SK-N-SH (cell line): Measurements from ENCODE around the gene KCNH8. TPM values are rescaled to one million over a fixed set of nuclear protein-coding genes. Genes with fewer than 3 reads are reported as not detected.

Experiments used
- CTCF ChIA-PET: fragments of 300-600, 350-600 bp; formaldehyde crosslinking; extraction: SDS; loops from one replicate; lab custom pipeline; 2021; lab: Yijun Ruan, JAX
- POLR2A ChIA-PET: fragments of 350-600 bp; sonication (Branson Sonifier 250); formaldehyde crosslinking; extraction: SDS; loops from one replicate; lab custom pipeline; 2020; ENCODE audit warnings: antibody characterized with exemption, inconsistent platforms; lab: Yijun Ruan, JAX
- DNase-seq: peaks from one replicate; pipeline ENCODE4 v3.0.0; 2012
- H2AFZ ChIP-seq: fragments of 200-600 bp; sonication (generic); 2 replicates; pipeline ENCODE4 v1.8.1; 2016; ENCODE audit warnings: antibody characterized with exemption, mild to moderate bottlenecking, low read depth
- H3F3A ChIP-seq: fragments of 200-600 bp; sonication (generic); replicated peaks from 2 replicates; pipeline ENCODE3; 2016; ENCODE audit warnings: antibody characterized with exemption, mild to moderate bottlenecking; ENCODE audit not compliant: insufficient read depth
- H3K27ac ChIP-seq, 2 experiments: fragments of 200-500 bp in 1 of 2; fragments of 200-600 bp in 1 of 2; sonication (Bioruptor generic) in 1 of 2; sonication (generic), shearing (Covaris generic) in 1 of 2; 2 replicates each; pipeline versions ENCODE4 v1.5.1 to v1.6.1; 2014 to 2016; ENCODE audit warnings: low read depth in 2 of 2, inconsistent platforms in 1 of 2, low read length in 1 of 2, mild to moderate bottlenecking in 1 of 2, mixed read lengths in 1 of 2
- H3K27me3 ChIP-seq: fragments of 200-600 bp; sonication (generic), shearing (Covaris generic); 2 replicates; pipeline ENCODE4 v1.6.1; 2016; ENCODE audit warnings: mixed run types; ENCODE audit not compliant: insufficient read depth
- H3K36me3 ChIP-seq, 2 experiments: fragments of 200-500 bp in 1 of 2; fragments of 200-600 bp in 1 of 2; sonication (Bioruptor generic) in 1 of 2; sonication (generic) in 1 of 2; replicated peaks in 1 of 2; 2 replicates each; pipeline versions ENCODE3 to v1.5.1; 2014 to 2016; ENCODE audit warnings: low read length in 1 of 2, mild to moderate bottlenecking in 1 of 2; ENCODE audit not compliant: insufficient read depth in 2 of 2, control insufficient read depth in 1 of 2
- H3K4me1 ChIP-seq, 2 experiments: fragments of 200-500 bp in 1 of 2; fragments of 200-600 bp in 1 of 2; sonication (Bioruptor generic) in 1 of 2; sonication (generic), shearing (Covaris generic) in 1 of 2; 2 replicates each; pipeline versions ENCODE4 v1.5.1 to v1.6.1; 2014 to 2016; ENCODE audit warnings: low read depth in 1 of 2, low read length in 1 of 2, mixed run types in 1 of 2; ENCODE audit not compliant: insufficient read depth in 2 of 2, control insufficient read depth in 1 of 2
- H3K4me2 ChIP-seq: fragments of 200-600 bp; sonication (generic), shearing (Covaris generic); 2 replicates; pipeline ENCODE4 v1.6.1; 2017; ENCODE audit warnings: mixed run types
- H3K4me3 ChIP-seq, 2 experiments: fragments of 200-500 bp in 1 of 2; fragments of 200-600 bp in 1 of 2; sonication (Bioruptor generic) in 1 of 2; sonication (generic), shearing (Covaris generic) in 1 of 2; 2 replicates each; pipeline versions ENCODE4 v1.5.1 to v1.8.1; 2014 to 2016; ENCODE audit warnings: low read depth in 2 of 2, inconsistent platforms in 1 of 2, low read length in 1 of 2, mild to moderate bottlenecking in 1 of 2, mixed read lengths in 1 of 2, moderate library complexity in 1 of 2
- H3K79me2 ChIP-seq: fragments of 200-600 bp; sonication (generic); 2 replicates; pipeline ENCODE4 v1.8.1; 2017; ENCODE audit warnings: mild to moderate bottlenecking; ENCODE audit not compliant: insufficient read depth
- H3K9ac ChIP-seq: fragments of 200-600 bp; sonication (generic); 2 replicates; pipeline ENCODE4 v1.6.1; 2017; ENCODE audit warnings: mixed run types
- H3K9me2 ChIP-seq: fragments of 200-600 bp; sonication (generic); 2 replicates; pipeline ENCODE4 v1.6.1; 2017; ENCODE audit warnings: mixed run types
- H3K9me3 ChIP-seq: fragments of 200-600 bp; sonication (generic); 2 replicates; pipeline ENCODE4 v1.6.1; 2017; ENCODE audit warnings: mixed run types, mild to moderate bottlenecking, moderate library complexity
- H4K20me1 ChIP-seq: fragments of 200-600 bp; sonication (generic); 2 replicates; pipeline ENCODE4 v1.6.1; 2017; ENCODE audit warnings: mild to moderate bottlenecking, mixed run types; ENCODE audit not compliant: insufficient read depth
- CHD2 ChIP-seq: fragments of 150-350 bp; IDR thresholded peaks from 2 replicates; pipeline ENCODE4 v1.6.1; 2018; ENCODE audit warnings: low read length; ENCODE audit not compliant: partially characterized antibody
- ELF1 ChIP-seq: IDR thresholded peaks from 2 replicates; pipeline ENCODE4 v1.4.0; 2012
- EZH2phosphoT487 ChIP-seq: fragments of 200-600 bp; sonication (generic); IDR thresholded peaks from 2 replicates; pipeline ENCODE4 v1.6.1; 2017; ENCODE audit warnings: low read depth, mixed run types, mild to moderate bottlenecking, antibody characterized with exemption, moderate library complexity, borderline replicate concordance
- FOXM1 ChIP-seq: IDR thresholded peaks from 2 replicates; pipeline ENCODE4 v1.4.0; 2012; ENCODE audit warnings: low read depth, mild to moderate bottlenecking
- GATA2 ChIP-seq: sonication (generic); formaldehyde crosslinking; IDR thresholded peaks from 2 replicates; pipeline ENCODE4 v1.5.0; 2020; ENCODE audit warnings: mild to moderate bottlenecking, missing genetic modification reagents
- JUND ChIP-seq: IDR thresholded peaks from 2 replicates; pipeline ENCODE4 v1.4.0; 2012
- MAX ChIP-seq: IDR thresholded peaks from 2 replicates; pipeline ENCODE4 v1.4.0; 2012; ENCODE audit warnings: low read depth
- MEF2A ChIP-seq: IDR thresholded peaks from 2 replicates; pipeline ENCODE4 v1.4.0; 2012; ENCODE audit warnings: low read depth, borderline replicate concordance
- MXI1 ChIP-seq: IDR thresholded peaks from 2 replicates; pipeline ENCODE4 v1.6.1; 2012; ENCODE audit warnings: mild to moderate bottlenecking, low read depth, low read length, improper control_type of control experiment
- NFIC ChIP-seq: IDR thresholded peaks from 2 replicates; pipeline ENCODE4 v1.4.0; 2012; ENCODE audit warnings: borderline replicate concordance
- NRF1 ChIP-seq: IDR thresholded peaks from 2 replicates; pipeline ENCODE4 v1.6.1; 2012; ENCODE audit warnings: low read depth, mild to moderate bottlenecking, low read length
- PBX3 ChIP-seq: IDR thresholded peaks from 2 replicates; pipeline ENCODE4; 2012
- POLR2AphosphoS5 ChIP-seq: IDR thresholded peaks from 2 replicates; pipeline ENCODE4 v1.6.1; 2012; ENCODE audit warnings: low read depth, low read length
- RCOR1 ChIP-seq: fragments of 150-350 bp; IDR thresholded peaks from 2 replicates; pipeline ENCODE4 v1.6.1; 2017; ENCODE audit warnings: antibody characterized with exemption, low read length
- RFX5 ChIP-seq: IDR thresholded peaks from 2 replicates; pipeline ENCODE4 v1.6.1; 2012; ENCODE audit warnings: mild to moderate bottlenecking, improper control_type of control experiment, low read length
- SIN3A ChIP-seq: IDR thresholded peaks from 2 replicates; pipeline ENCODE4 v1.6.1; 2012; ENCODE audit warnings: low read depth, mild to moderate bottlenecking, low read length, moderate library complexity, borderline replicate concordance
- TAF1 ChIP-seq: IDR thresholded peaks from 2 replicates; pipeline ENCODE4 v1.6.1; 2012; ENCODE audit warnings: low read depth, mild to moderate bottlenecking, low read length, moderate library complexity, borderline replicate concordance
- TEAD4 ChIP-seq: IDR thresholded peaks from 2 replicates; pipeline ENCODE4 v1.4.0; 2012; ENCODE audit warnings: mild to moderate bottlenecking, borderline replicate concordance; ENCODE audit not compliant: insufficient read depth
- USF1 ChIP-seq: IDR thresholded peaks from 2 replicates; pipeline ENCODE4 v1.4.0; 2012; ENCODE audit warnings: low read depth, borderline replicate concordance
- USF2 ChIP-seq: fragments of 150-350 bp; IDR thresholded peaks from 2 replicates; pipeline ENCODE4 v1.6.1; 2017; ENCODE audit warnings: antibody characterized with exemption, low read length, low read depth, borderline replicate concordance
- ZBTB33 ChIP-seq: IDR thresholded peaks from 2 replicates; pipeline ENCODE4 v1.4.0; 2012; ENCODE audit warnings: low read depth, borderline replicate concordance
- WGBS: methylation state at CpG from one replicate; pipeline ENCODE4 v1.1.6; 2017; ENCODE audit warnings: low lambda C conversion rate; 5-methylcytosine and 5-hydroxymethylcytosine counted together
- polyA plus RNA-seq, 3 experiments: library from polyadenylated mRNA; depleted of rRNA; stranded (reverse); fragments of >200 nt; gene quantifications; 2 replicates each; pipeline ENCODE4 v1.2.3, GENCODE V29; 2012

KCNH8 gene
- polyA plus RNA-seq, 1 of the 3 experiments (the other 2 are of a cell fraction), result 0.05 TPM

GRCh38 chr3:19364148-19364547, 215.8 kb downstream of the KCNH8 start:
- H3K9me3 ChIP-seq, result no peaks in the 10 kb centered on the region
- CTCF ChIA-PET, result interaction anchor here (3.7 kb wide), 1 partner anchor 15 kb away, joined by 14 read pairs; no protein-coding TSS in a partner anchor

GRCh38 chr3:19365471-19365870, 217.2 kb downstream of the KCNH8 start:
- no peak overlapping the region for H3K4me3 ChIP-seq
- no peak overlapping the region for H2AFZ ChIP-seq
- no peaks in the 10 kb centered on the region for H3K27me3 ChIP-seq
- DNase-seq, result no peak
- H3K4me1 ChIP-seq, result no peaks in the 10 kb centered on the region
- no peaks in the 10 kb centered on the region for H3K9me2 ChIP-seq
- no peak overlapping the region for H3K9ac ChIP-seq
- no peaks in the 10 kb centered on the region for H3K79me2 ChIP-seq
- H3K27ac ChIP-seq, result no peak overlapping the region
- no peaks in the 10 kb centered on the region for H3K9me3 ChIP-seq
- no peaks in the 10 kb centered on the region for H3F3A ChIP-seq
- no peaks in the 10 kb centered on the region for H4K20me1 ChIP-seq
- H3K36me3 ChIP-seq, result no peaks in the 10 kb centered on the region
- WGBS, result 40% methylated on average over 6 of the region's 6 CpGs
- POLR2A ChIA-PET, result no interaction called here
- CTCF ChIA-PET, result no interaction called here
- H3K4me2 ChIP-seq, result no peak overlapping the region
- TF ChIP-seq MAX (no peak), RFX5 (no peak), SIN3A (no peak), RCOR1 (no peak), MEF2A (no peak), MXI1 (no peak), FOXM1 (no peak), USF2 (no peak), ZBTB33 (no peak), CHD2 (no peak), EZH2phosphoT487 (no peak), JUND (no peak), NRF1 (no peak), ELF1 (no peak)

More at GRCh38 chr3:19364148-19364547, 215.8 kb downstream of the KCNH8 start:
- POLR2A ChIA-PET, result no interaction called here
- H3K9ac ChIP-seq, result no peak overlapping the region
- no peaks in the 10 kb centered on the region for H3F3A ChIP-seq
- no peaks in the 10 kb centered on the region for H3K27me3 ChIP-seq
- H3K36me3 ChIP-seq, result no peaks in the 10 kb centered on the region
- no peak overlapping the region for H2AFZ ChIP-seq
- no peaks in the 10 kb centered on the region for H3K9me2 ChIP-seq
- no peak overlapping the region for H3K4me2 ChIP-seq
- H3K4me1 ChIP-seq, result no peaks in the 10 kb centered on the region
- DNase-seq, result no peak
- no peak overlapping the region for H3K4me3 ChIP-seq
- H3K27ac ChIP-seq, result no peak overlapping the region
- no peaks in the 10 kb centered on the region for H3K79me2 ChIP-seq
- H4K20me1 ChIP-seq, result no peaks in the 10 kb centered on the region
- WGBS, result 59% methylated on average over 8 of the region's 8 CpGs
- TF ChIP-seq TAF1 (no peak), NFIC (no peak), RCOR1 (no peak), ELF1 (no peak), USF1 (no peak), SIN3A (no peak), MEF2A (no peak), MXI1 (no peak), JUND (no peak), EZH2phosphoT487 (no peak), POLR2AphosphoS5 (no peak), TEAD4 (no peak), GATA2 (CRISPR knock-in tag) (no peak), FOXM1 (no peak), CHD2 (no peak), PBX3 (no peak)
